DMS53 treated with DMSO at 0.1 percent for 48 hours (cell line): ENCODE measurements around the gene TXNDC11.

Experiments
- DNase-seq: peaks from one replicate; lab custom pipeline; 2025; ENCODE audit not compliant: unreplicated experiment; lab: John Stamatoyannopoulos, UW

The TXNDC11 gene

DNA sequence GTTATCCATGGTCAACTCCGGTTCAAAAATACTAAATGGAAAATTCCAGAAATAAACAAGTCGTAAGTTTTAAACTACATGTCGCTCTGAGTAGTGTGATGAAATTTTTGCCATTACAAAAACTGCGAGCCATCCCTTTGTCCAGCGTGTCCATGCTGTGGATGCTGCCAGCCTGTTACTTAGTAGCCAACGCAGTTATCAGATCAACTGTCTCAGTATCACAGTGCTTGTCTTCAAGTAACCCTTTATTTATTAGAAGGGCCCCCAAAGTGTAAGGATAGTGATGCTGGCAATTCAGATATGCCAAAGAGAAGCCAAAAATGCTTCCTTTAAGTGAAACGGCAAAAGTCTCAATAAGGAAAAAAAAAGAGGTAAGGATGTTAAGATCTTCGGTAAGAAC is 50.5 kb downstream of the TXNDC11 start:
- DNase-seq = no peak

DNA sequence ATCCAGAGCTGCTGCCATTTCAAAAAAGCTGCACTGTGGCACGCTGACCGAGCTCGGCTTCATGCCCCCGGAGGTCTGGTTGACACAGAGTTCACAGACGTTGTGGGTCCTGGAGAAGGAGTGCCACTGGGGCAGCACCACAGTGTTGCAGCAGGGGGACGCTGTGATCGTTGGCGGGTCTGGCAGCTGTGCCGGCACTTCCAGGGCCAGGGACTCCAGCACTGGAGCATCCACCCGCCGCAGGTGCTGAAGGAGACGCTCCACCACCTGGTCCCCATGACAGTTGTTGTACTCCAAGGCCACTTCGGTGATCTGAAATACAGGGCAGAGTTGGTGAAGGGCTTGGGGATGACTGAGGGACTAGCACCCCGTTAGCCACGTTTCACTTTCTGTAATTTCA is 50.9 kb downstream of the TXNDC11 start:
- no peak for DNase-seq

GRCh38 chr16:11691235-11691634 is 51.4 kb downstream of the TXNDC11 start:
- no peak for DNase-seq

- no peak for DNase-seq
Measured at GRCh38 chr16:11689031-11689840, 53.4 kb downstream of the TXNDC11 start.

- DNase-seq = no peak
Measured at GRCh38 chr16:11688520-11688886, 54.2 kb downstream of the TXNDC11 start.

DNA sequence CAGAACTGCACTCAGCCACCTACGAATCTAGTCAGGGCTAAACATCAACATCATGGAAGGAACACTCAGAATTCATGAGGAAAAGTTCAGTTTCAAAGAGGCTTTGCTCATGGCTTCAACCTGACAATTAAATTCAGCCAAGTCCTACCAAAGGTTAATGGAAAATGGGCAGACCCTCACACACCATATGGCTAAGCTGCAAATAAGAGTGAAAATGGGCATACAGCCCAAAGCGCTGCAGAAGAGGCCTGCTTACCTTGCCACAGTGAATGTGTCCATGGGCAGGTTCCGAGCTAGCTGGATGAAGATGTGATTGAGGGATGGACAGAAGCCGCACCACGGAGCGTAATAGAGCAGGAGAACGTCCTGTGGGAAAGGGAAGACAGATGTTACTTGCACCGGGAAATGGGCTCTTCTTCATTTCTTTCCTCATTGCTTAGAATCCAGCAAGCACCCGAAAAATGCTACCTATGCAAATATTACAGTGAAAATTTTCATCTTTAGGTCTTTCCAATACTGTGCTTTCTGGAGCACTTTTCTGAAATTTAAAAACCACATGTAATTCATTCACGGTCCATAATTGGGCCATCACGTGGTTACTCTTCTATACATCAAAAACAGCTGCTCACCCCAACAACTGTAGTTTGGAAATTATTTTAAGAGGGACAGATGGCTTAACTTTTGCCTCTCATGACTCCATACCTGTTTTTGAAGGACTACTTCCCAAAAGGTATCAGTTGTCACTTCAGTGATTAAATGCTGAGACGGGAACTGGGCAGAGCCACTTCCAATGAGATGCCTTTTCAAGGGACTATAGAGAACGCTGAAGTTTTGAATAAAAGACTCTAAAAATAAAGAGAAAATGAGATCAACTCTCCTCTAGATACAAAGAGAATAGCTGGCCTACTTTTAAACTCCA is 54.8 kb downstream of the TXNDC11 start:
- DNase-seq = no peak

DNA sequence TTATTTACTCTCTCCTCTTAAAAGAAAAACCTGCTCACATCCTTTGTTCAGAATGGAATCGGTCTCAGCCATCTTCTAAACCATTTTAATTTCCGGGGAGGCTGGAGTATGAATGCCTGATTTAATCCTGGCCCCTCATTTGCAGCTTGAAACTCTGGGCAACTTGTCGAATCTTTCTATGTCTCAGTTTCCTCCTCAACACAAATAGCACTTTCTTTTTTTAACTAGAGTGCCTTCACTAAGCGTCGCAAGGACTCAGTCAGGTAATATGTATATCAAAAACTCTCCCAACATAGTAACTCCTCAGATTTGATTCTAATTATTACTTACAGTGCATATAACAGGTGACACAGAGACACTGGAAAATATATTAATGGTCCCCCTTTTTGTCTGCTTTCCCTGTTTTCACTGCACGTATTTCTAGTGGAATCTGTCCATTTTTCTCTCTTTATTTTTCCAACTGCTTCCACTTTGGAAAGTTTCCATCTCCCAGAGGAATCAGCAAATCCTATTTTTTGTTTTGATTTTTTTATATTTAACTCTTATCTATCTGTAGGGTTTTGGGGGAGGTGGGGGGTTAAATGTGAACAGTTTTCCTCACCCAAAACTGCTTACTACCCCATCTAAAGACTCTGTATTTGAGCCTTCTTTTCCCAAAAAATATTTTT is 55.8 kb downstream of the TXNDC11 start:
- DNase-seq = no peak

- DNase-seq = no peak
Measured at GRCh38 chr16:11685844-11686618, 56.6 kb downstream of the TXNDC11 start.

DNA sequence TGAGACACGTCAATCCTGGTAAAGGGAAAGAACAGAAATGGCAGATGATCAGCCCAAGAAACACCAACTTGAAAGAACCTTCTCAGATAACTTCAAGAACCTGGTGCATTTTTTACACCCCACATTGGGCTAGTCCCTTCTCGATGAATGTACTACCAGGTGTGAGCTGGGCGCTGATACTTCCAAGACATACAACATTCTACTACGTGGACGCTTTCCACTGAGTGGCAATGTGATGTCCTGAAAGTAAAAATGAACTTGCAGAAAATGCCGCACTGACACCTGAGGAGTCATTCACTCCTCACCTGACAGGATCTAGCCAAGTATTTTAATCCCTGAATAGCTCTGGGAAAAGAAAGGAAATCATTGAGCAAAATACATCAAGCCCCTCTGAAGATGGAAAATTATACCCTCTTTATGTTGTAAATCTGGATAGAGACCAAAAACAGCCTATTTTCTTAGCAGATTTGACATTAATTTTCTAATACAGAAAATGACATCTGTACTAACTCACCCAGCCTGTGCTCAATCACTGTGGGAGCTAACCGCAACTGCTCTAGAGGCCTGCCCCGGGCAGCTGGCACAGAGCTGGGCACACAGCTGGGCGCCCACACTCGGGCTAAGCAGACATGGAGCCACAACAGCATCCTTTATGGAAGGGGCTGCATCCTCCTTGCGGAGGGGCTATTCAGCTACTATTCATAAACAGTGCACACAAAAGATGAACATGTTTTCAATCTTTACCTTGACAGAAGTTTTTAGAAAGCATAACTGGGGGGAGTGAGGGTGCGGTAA is 58.2 kb downstream of the TXNDC11 start:
- DNase-seq = no peak

DNA sequence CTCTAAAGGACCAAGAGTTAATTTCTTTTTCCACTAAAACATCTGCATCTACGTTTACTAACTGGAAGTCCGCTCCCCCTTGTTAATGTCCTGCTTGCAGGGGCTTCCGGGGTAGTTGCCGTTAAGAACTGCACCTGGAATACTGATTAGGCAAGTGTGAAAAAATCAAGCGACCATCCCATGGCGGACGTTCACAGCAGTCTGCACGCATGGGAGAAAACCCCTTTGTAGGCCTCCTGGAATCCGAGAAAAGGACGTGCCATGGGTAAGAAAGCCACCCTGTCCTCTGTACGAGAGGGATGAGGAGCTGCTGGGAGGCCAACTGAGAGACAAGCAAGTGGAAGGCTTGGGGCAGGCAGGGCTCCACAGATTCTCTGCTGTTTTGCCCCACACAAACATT is 59.5 kb downstream of the TXNDC11 start:
- no peak for DNase-seq

DNA sequence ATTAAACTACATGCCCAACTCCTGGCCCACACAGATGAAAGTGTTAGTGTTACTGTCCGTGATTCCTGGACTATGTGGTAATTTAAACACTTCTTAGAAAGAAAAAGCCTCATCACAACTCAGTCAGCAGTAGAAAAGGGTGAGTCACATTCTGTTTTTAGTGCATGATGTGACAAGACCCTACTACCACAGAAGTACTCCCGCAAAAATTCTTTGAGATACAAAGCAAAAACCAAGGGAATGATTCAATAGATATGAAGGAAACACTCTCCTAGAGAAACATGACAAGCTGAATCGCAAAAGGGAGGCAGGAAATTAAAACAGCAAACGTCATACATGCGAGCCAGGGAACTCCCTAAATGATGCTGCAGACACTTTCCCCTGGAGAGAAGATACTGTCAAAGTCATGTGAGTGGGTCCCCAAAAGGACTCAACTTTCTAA is 60.0 kb downstream of the TXNDC11 start:
- no peak for DNase-seq

DNA sequence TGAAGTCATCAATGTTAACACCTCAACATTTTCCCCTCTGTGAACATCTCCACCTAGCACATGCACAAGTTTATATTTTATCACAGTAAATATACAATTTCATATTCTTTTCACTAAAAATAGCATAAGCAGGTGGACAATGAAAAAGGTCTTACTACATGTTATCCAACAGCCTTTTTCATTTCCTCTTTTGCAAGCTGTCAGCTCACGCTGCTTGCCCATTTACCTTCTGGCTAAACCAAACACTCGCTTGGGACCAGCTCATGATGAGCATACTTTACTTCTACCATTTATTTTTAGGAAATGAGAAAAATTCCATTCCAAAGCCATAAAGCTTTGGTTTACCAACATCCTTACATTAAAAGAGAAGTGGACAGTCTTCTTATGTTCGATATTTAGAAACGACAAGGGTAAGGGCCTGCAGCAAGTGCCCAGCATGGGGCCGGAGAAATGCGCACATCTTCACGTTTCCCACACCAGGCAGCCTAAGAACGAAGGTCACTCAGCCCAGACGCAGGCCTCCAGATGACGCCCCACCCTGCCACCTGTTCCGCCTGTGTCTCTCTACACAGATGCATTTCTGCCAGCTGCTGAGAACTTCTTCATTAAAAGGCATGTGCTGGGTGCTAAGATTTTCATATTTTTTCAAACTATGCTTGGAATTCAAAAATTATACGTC is 60.5 kb downstream of the TXNDC11 start:
- DNase-seq = no peak

DNA sequence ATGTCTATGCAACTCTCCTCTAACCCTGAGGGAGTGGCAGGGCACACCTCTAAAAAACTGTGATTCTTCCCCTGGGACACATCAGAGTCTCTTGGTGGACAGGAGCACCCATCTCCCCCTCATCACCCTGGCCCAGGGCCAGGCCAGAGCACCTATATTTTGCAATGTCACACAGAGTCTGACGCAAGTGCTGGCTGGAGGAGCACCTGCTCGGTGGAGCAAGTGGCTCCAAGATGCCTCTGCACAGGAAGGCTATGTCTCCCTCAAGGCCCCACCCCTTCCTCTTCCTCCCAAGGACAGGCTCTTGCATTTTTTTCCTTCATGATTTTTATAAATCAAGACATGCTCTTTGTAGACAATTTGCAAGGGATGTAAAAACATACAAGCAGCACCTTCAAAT is 61.1 kb downstream of the TXNDC11 start:
- DNase-seq = no peak

GRCh38 chr16:11679941-11680911 is 62.4 kb downstream of the TXNDC11 start:
- DNase-seq = no peak

- no peak for DNase-seq
Measured at GRCh38 chr16:11679250-11679649, 63.4 kb downstream of the TXNDC11 start.

- no peak for DNase-seq
Measured at GRCh38 chr16:11677959-11678881, 64.4 kb downstream of the TXNDC11 start.

- DNase-seq = no peak
Measured at GRCh38 chr16:11677451-11677951, 65.2 kb downstream of the TXNDC11 start.
